ENCODE results near the gene TLE5. TPM values are rescaled to one million over a fixed set of nuclear protein-coding genes. Genes with fewer than 3 reads are reported as not detected.

Gene TLE5
- total RNA-seq, 1 donor = 551 TPM

- Histone ChIP-seq H3K4me1 (ENCODE audit: insufficient read depth, low read length) (peaks cover 14% of the 10 kb centered on the region), H3K4me3 (ENCODE audit: low read length) (no peak overlapping the region), H3K9me3 (ENCODE audit: low read depth, low read length) (no peaks in the 10 kb centered on the region), H3K27me3 (ENCODE audit: insufficient read depth, low read length) (peaks cover 13% of the 10 kb centered on the region)
Observed at GRCh38 chr19:3033595-3034405, 28.5 kb downstream of the TLE5 start.

DNA sequence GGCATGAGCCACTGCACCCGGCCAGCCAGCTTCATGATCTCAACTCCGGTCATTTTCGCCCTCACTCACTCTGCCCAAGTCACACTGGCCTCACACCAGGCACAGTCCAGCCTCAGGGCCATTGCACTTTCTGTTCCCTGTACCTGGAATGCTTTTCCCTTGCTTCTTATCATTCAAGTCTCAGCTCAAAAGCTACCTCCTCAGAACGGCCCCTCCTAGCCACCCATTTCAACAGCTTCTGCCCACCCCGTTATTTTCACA, 30.8 kb downstream of the TLE5 start:
- Histone ChIP-seq H3K9me3 (ENCODE audit: low read depth, low read length) (no peaks in the 10 kb centered on the region), H3K27me3 (ENCODE audit: insufficient read depth, low read length) (peaks cover 29% of the 10 kb centered on the region), H3K4me1 (ENCODE audit: insufficient read depth, low read length) (peaks cover 18% of the 10 kb centered on the region), H3K4me3 (ENCODE audit: low read length) (no peak overlapping the region)

DNA sequence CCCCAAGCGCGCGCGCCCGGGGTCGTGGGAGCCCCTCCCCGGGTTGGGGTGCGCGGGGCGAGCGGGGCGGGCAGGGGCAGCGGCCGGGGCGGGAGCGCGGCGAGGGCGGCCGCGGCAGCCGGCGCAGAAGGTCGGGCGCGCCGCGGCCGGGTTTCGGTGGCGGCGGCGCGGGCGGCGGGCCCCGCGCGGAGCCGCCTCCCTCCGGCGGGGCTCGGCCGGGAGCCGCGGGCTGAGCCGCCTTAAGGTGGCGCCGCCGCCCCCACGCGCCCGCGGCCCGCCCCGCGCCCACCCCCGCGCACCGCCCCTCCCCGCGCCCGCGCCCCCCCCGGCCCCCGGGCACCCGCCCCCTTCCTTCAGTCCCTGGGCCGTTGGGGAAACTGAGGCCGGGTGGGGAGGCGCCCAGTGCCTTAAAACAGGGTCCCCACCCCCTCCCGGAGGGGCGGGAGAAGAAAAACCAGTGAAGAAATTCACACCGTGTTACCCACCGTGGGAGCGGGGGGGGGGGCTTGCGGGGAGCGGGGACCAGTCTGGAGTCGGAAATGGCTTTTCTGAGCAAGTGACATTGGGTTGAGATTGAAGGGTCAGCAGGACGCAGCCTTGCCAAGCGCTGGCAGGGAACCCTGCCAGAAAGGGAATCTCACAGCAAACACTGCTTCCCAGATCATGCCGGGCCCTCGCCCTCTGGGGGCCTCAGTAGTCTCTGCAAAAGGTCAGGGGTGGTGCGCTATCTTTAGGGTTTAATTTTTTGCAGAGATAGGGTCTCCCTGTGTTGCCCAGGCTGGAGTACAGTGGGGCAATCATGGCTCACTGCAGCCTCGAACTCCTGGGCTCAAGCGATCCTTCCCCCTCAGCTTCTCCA, 33.0 kb downstream of the TLE5 start, which contains the start of gene TLE2:
Gene TLE2 (minus strand): TSS at position 216 of the 859 bp plus-strand sequence. CDS start 376 bp downstream, outside the sequence.
- Histone ChIP-seq H3K4me1 (ENCODE audit: insufficient read depth, low read length) (peaks cover 8% of the 10 kb centered on the region), H3K9me3 (ENCODE audit: low read depth, low read length) (no peaks in the 10 kb centered on the region), H3K4me3 (ENCODE audit: low read length) (peak within 1 kb of the TSS; percentile 24), H3K27me3 (ENCODE audit: insufficient read depth, low read length) (peaks cover 42% of the 10 kb centered on the region)

DNA sequence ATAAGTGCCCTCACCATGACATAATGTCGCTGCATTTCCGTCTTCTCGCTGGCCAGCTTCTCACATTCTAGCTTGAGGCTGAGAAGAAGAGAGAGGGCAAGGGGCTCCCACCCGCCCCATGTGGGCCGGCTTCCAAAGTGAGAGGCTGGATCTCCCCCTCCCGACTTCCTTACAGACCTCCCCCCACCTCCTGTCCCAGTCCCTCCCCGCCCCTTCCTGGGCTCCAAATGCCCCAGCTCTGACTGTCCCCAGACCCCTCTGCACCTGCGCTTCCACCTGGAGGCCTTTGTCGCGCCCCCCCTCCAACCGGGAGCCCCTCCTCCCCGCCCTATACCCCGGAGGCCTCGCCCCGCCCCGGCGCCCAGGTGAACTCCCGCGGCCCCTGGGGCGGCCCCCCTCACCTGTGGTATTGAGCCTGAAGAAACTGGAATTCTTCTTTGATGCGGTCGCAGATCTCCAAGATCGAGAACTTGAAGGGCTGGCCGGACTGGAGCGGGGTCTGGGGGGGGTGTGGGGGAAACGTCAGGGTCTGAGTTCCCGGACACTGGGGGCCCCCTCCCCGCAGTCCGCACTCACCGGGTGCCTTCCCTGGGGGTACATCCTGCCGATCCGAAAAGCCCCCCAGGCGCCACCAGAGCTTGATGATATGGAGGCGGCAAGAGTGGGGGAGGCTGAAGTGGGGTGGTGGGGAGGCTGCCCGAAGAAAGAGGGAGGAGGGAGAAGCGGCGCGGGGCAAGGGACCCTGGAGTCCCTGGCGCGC, 33.8 kb downstream of the TLE5 start:
- H3K27me3 ChIP-seq (ENCODE audit: insufficient read depth, low read length) = peaks cover 42% of the 10 kb centered on the region
- peak overlapping the region; percentile 24 for H3K4me3 ChIP-seq (ENCODE audit: low read length)
- H3K4me1 ChIP-seq (ENCODE audit: insufficient read depth, low read length) = peaks cover 8% of the 10 kb centered on the region
- no peaks in the 10 kb centered on the region for H3K9me3 ChIP-seq (ENCODE audit: low read depth, low read length)

DNA sequence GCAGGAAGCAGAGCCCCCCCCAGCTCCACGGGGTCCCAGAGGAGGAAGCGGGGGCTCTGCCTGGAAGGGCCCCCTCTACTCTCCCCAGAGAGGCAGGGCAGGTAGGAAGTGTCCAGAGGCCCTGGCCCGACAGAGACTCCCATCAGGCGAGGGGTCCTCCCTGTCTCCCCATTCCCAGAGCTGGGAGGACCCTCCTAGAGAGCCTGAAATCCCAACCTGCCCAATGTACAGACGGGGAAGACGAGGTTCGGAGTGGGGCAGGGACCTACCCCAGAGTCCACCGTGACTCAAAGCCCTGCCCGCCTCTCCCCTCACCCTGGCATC, 34.4 kb downstream of the TLE5 start:
- H3K27me3 ChIP-seq (ENCODE audit: insufficient read depth, low read length) = peaks cover 42% of the 10 kb centered on the region
- no peak overlapping the region for H3K4me3 ChIP-seq (ENCODE audit: low read length)
- H3K4me1 ChIP-seq (ENCODE audit: insufficient read depth, low read length) = peaks cover 8% of the 10 kb centered on the region
- no peaks in the 10 kb centered on the region for H3K9me3 ChIP-seq (ENCODE audit: low read depth, low read length)

GRCh38 chr19:3027292-3027691, 35.0 kb downstream of the TLE5 start:
- no peak overlapping the region for H3K4me3 ChIP-seq (ENCODE audit: low read length)
- no peaks in the 10 kb centered on the region for H3K9me3 ChIP-seq (ENCODE audit: low read depth, low read length)
- H3K4me1 ChIP-seq (ENCODE audit: insufficient read depth, low read length) = peaks cover 8% of the 10 kb centered on the region
- peaks cover 42% of the 10 kb centered on the region for H3K27me3 ChIP-seq (ENCODE audit: insufficient read depth, low read length)

DNA sequence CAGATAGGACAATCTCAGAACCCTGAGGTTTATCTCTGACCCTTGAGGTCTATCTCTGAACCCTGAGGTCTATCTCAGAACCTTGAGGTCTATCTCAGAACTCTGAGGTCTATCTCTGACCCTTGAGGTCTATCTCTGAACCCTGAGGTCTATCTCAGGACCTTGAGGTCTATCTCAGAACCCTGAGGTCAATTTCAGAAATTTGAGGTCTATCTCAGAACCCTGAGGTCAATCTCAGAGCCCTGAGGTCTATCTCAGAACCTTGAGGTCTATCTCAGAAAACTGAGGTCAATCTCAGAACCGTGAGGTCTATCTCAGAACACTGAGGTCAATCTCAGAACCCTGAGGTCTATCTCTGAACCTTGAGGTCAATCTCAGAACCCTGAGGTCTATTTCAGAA, 35.5 kb downstream of the TLE5 start:
- peaks cover 8% of the 10 kb centered on the region for H3K4me1 ChIP-seq (ENCODE audit: insufficient read depth, low read length)
- no peak overlapping the region for H3K4me3 ChIP-seq (ENCODE audit: low read length)
- H3K27me3 ChIP-seq (ENCODE audit: insufficient read depth, low read length) = peaks cover 42% of the 10 kb centered on the region
- no peaks in the 10 kb centered on the region for H3K9me3 ChIP-seq (ENCODE audit: low read depth, low read length)

DNA sequence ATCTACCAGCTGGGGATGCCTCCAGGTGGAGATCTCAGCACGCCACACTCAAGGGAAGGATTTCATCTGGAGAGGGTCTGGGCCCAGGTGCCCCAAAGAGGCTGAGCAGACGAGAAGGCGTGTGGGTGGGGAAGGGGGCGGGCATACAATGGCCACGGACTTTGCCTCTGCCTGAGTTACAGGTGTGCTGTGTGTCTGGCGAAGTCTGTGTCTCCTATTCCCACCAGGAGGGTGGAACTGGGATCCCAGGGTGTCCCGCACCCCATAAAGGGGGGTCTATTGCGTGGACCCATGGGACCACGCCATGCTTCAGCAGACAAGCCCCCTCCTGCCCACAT, 36.8 kb downstream of the TLE5 start:
- H3K4me3 ChIP-seq (ENCODE audit: low read length) = no peak overlapping the region
- peaks cover 39% of the 10 kb centered on the region for H3K27me3 ChIP-seq (ENCODE audit: insufficient read depth, low read length)
- H3K9me3 ChIP-seq (ENCODE audit: low read depth, low read length) = no peaks in the 10 kb centered on the region
- peaks cover 8% of the 10 kb centered on the region for H3K4me1 ChIP-seq (ENCODE audit: insufficient read depth, low read length)

- Histone ChIP-seq H3K4me1 (ENCODE audit: insufficient read depth, low read length) (peaks cover 8% of the 10 kb centered on the region), H3K4me3 (ENCODE audit: low read length) (no peak overlapping the region), H3K9me3 (ENCODE audit: low read depth, low read length) (no peaks in the 10 kb centered on the region), H3K27me3 (ENCODE audit: insufficient read depth, low read length) (peaks cover 34% of the 10 kb centered on the region)
Observed at GRCh38 chr19:3024870-3025548, 37.3 kb downstream of the TLE5 start.

DNA sequence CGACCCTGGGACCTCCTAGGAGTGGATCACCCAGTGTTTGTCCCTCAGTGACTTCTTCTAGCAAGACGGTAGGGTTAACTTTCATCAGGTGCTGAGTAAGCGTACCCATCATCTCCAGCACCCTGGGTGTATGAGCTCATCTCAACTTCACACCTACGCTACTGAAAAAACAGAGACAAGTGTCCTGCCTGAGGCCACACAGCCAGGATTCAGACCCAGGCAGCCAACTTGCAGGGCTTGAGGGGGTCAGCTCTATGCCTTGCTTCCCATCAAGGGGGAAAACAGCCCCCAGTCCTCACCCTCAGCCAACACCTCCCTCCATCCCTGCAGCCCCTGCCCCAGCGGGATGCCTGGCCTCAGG, 37.8 kb downstream of the TLE5 start:
- Histone ChIP-seq H3K9me3 (ENCODE audit: low read depth, low read length) (no peaks in the 10 kb centered on the region), H3K27me3 (ENCODE audit: insufficient read depth, low read length) (peaks cover 29% of the 10 kb centered on the region), H3K4me3 (ENCODE audit: low read length) (no peak overlapping the region), H3K4me1 (ENCODE audit: insufficient read depth, low read length) (peaks cover 8% of the 10 kb centered on the region)

GRCh38 chr19:3020321-3020960, 41.9 kb downstream of the TLE5 start:
- H3K4me3 ChIP-seq (ENCODE audit: low read length) = no peak overlapping the region
- peaks cover 8% of the 10 kb centered on the region for H3K27me3 ChIP-seq (ENCODE audit: insufficient read depth, low read length)
- peaks cover 3% of the 10 kb centered on the region for H3K4me1 ChIP-seq (ENCODE audit: insufficient read depth, low read length)
- no peaks in the 10 kb centered on the region for H3K9me3 ChIP-seq (ENCODE audit: low read depth, low read length)

DNA sequence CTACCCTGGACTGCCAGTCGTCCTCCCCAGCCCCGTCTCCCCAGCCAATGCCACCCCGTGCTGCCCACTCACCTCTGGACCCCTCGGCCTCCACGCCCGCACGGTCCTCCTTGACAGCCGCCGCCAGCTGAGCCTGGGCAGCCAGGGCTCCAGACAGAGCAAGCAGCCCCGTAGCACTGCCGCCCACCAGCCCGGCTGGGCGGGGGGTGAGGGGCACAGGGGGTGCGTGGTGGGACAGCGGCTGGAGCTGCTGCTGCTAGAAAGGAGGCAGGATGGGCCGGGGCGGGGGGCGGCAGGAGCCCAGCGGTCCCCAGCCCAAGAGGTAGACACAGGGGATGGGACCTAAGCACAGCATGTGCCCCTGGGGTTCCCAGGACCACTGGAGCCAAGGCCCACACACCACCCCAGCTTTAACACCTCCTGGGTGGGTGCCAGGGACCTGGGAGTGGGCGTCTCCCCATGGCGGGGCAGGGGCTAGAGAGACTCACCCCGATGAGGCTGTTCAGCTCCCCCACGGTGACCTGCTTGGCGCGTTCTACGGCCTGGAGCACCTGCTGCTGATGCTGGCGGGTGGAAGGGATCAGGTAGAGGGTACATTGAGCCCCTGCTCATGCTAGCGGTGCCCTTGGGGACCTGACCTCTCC, 43.0 kb downstream of the TLE5 start:
- Histone ChIP-seq H3K27me3 (ENCODE audit: insufficient read depth, low read length) (no peaks in the 10 kb centered on the region), H3K9me3 (ENCODE audit: low read depth, low read length) (no peaks in the 10 kb centered on the region), H3K4me3 (ENCODE audit: low read length) (no peak overlapping the region), H3K4me1 (ENCODE audit: insufficient read depth, low read length) (no peaks in the 10 kb centered on the region)

DNA sequence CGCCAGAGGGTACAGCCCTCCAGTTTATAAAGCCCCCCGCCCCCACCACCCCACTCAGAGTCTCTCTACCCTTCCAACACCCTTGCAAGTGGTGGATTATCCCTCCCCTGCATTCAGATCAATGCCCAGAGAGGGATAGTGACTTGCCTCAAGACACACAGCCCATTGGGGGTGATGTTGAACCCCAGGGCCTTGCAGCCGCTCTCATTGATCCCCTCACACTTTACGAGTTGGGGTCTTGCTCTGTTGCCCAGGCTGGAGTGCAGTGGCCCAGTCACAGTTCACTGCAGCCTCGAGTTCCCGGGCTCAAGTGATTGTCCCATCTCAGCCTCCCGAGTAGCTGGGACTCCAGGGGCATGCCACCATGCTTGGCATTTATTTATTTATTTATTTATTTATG, 44.4 kb downstream of the TLE5 start:
- H3K4me3 ChIP-seq (ENCODE audit: low read length) = no peak overlapping the region
- H3K4me1 ChIP-seq (ENCODE audit: insufficient read depth, low read length) = no peaks in the 10 kb centered on the region
- no peaks in the 10 kb centered on the region for H3K27me3 ChIP-seq (ENCODE audit: insufficient read depth, low read length)
- no peaks in the 10 kb centered on the region for H3K9me3 ChIP-seq (ENCODE audit: low read depth, low read length)

All from mononuclear cell (primary cell).